PC-9 (cell line): ENCODE measurements around the gene SEC16A. TPM values are rescaled to one million over a fixed set of nuclear protein-coding genes. Genes with fewer than 3 reads are reported as not detected.

Experiments
- BruUV-seq: library from RNA; stranded (reverse); fragments of 400-500 nt; replicated peaks from 2 replicates; lab custom pipeline; 2021; lab: Mats Ljungman, UMichigan
- CTCF ChIA-PET: fragments of 300-600 bp; sonication (Branson Sonifier 250); formaldehyde crosslinking; loops from one replicate; lab custom pipeline; 2022; ENCODE audit warnings: antibody characterized with exemption; lab: Charles Lee
- POLR2A ChIA-PET: fragments of 300-600 bp; sonication (Branson Sonifier 250); formaldehyde crosslinking; loops from one replicate; lab custom pipeline; 2022; ENCODE audit warnings: antibody characterized with exemption; ENCODE audit not compliant: unreplicated experiment; lab: Charles Lee
- DNase-seq, 2 experiments: peaks; one replicate each; pipeline versions ENCODE4 v3.0.0 to v3.0.0-alpha.2; 2015 to 2022; ENCODE audit warnings: mixed read lengths in 1 of 2
- H2AFZ ChIP-seq: fragments of 200-600 bp; sonication (generic); 2 replicates; pipeline ENCODE4 v1.8.1; 2017; ENCODE audit warnings: antibody characterized with exemption
- H3F3A ChIP-seq: fragments of 200-600 bp; sonication (generic); 2 replicates; pipeline ENCODE4 v1.8.1; 2017; ENCODE audit warnings: antibody characterized with exemption, mild to moderate bottlenecking, low read depth; ENCODE audit not compliant: insufficient read depth
- H3K27ac ChIP-seq: fragments of 200-600 bp; sonication (generic); 2 replicates; pipeline ENCODE4 v1.6.1; 2016; ENCODE audit warnings: mixed run types
- H3K27me3 ChIP-seq: fragments of 200-600 bp; sonication (generic); 2 replicates; pipeline ENCODE4 v1.6.1; 2016; ENCODE audit warnings: low read depth, mixed run types; ENCODE audit not compliant: insufficient read depth
- H3K36me3 ChIP-seq: fragments of 200-600 bp; sonication (generic); 2 replicates; pipeline ENCODE4 v1.6.1; 2016; ENCODE audit warnings: low read depth, mixed run types
- H3K4me1 ChIP-seq: fragments of 200-600 bp; sonication (generic); replicated peaks from 2 replicates; pipeline ENCODE4 v1.6.1; 2016; ENCODE audit warnings: mixed run types; ENCODE audit not compliant: insufficient read depth
- H3K4me2 ChIP-seq: fragments of 200-600 bp; sonication (generic); 2 replicates; pipeline ENCODE4 v1.6.1; 2017; ENCODE audit warnings: mixed run types
- H3K4me3 ChIP-seq: fragments of 200-600 bp; sonication (generic); 2 replicates; pipeline ENCODE4 v1.6.1; 2016; ENCODE audit warnings: mixed run types
- H3K79me2 ChIP-seq: fragments of 200-600 bp; sonication (generic); 2 replicates; pipeline ENCODE4 v1.6.1; 2017; ENCODE audit warnings: low read depth, mixed run types
- H3K9me2 ChIP-seq: fragments of 200-600 bp; sonication (generic); 2 replicates; pipeline ENCODE4 v1.8.1; 2017; ENCODE audit warnings: mild to moderate bottlenecking; ENCODE audit not compliant: insufficient read depth
- H3K9me3 ChIP-seq: fragments of 200-600 bp; sonication (generic); 2 replicates; pipeline ENCODE4 v1.8.1; 2016; ENCODE audit warnings: low read depth; ENCODE audit not compliant: insufficient read depth
- H4K20me1 ChIP-seq: fragments of 200-600 bp; sonication (generic); 2 replicates; pipeline ENCODE4 v1.8.1; 2017; ENCODE audit not compliant: insufficient read depth
- CTCF ChIP-seq: fragments of 200-600 bp; sonication (generic); conservative IDR thresholded peaks from 2 replicates; pipeline ENCODE4 v1.6.1; 2017; ENCODE audit warnings: mixed run types, antibody characterized with exemption, mild to moderate bottlenecking, moderate library complexity
- EZH2 ChIP-seq: fragments of 200-600 bp; sonication (generic); IDR thresholded peaks from 2 replicates; pipeline ENCODE4 v1.8.0; 2017; ENCODE audit warnings: antibody characterized with exemption, low read depth
- intact Hi-C: fragments of 100-400 bp; cut with micrococcal nuclease; formaldehyde crosslinking; loops from one replicate; pipeline ENCODE4 v1.10.0; 2022; ENCODE audit not compliant: unreplicated experiment
- total RNA-seq: library from RNA; stranded (reverse); gene quantifications from 2 replicates; pipeline ENCODE4 v1.2.3, GENCODE V29; 2021

The SEC16A gene
- total RNA-seq, 1 experiment from 2014 or later = 81.8 TPM

GRCh38 chr9:136506425-136506824 lies 23.6 kb upstream of the SEC16A start:
- CTCF ChIA-PET = no interaction called here
- no peaks in the 10 kb centered on the region for H3K4me1 ChIP-seq

GRCh38 chr9:136505406-136506403 lies 22.9 kb upstream of the SEC16A start:
- DNase-seq = no peak
- CTCF ChIA-PET = no interaction called here
- no peaks in the 10 kb centered on the region for H3K36me3 ChIP-seq
- TF ChIP-seq CTCF = no peak
- BruUV-seq = no TSS peak
- H3K27ac ChIP-seq = no peak overlapping the region
- no peaks in the 10 kb centered on the region for H3K27me3 ChIP-seq
- H3K4me2 ChIP-seq = no peak overlapping the region
- H4K20me1 ChIP-seq = no peaks in the 10 kb centered on the region
- H3K4me1 ChIP-seq = no peaks in the 10 kb centered on the region
- no peak overlapping the region for H2AFZ ChIP-seq
- H3K9me2 ChIP-seq = no peaks in the 10 kb centered on the region
- POLR2A ChIA-PET = no interaction called here
- H3K4me3 ChIP-seq = no peak overlapping the region
- intact Hi-C loops = no loop called here
- no peaks in the 10 kb centered on the region for H3K9me3 ChIP-seq
- H3F3A ChIP-seq = no peaks in the 10 kb centered on the region
- no peaks in the 10 kb centered on the region for H3K79me2 ChIP-seq

More at GRCh38 chr9:136506425-136506824, 23.6 kb upstream of the SEC16A start:
- H2AFZ ChIP-seq = no peak overlapping the region
- no peaks in the 10 kb centered on the region for H3K9me3 ChIP-seq
- BruUV-seq = no TSS peak
- no peak for DNase-seq
- H3K27me3 ChIP-seq = no peaks in the 10 kb centered on the region
- H3K4me2 ChIP-seq = no peak overlapping the region
- H3K79me2 ChIP-seq = no peaks in the 10 kb centered on the region
- H3K36me3 ChIP-seq = no peaks in the 10 kb centered on the region
- intact Hi-C loops = no loop called here
- POLR2A ChIA-PET = no interaction called here
- no peaks in the 10 kb centered on the region for H3F3A ChIP-seq
- H3K27ac ChIP-seq = no peak overlapping the region
- no peaks in the 10 kb centered on the region for H3K9me2 ChIP-seq
- no peak for TF ChIP-seq EZH2
- no peak for TF ChIP-seq CTCF
- H4K20me1 ChIP-seq = no peaks in the 10 kb centered on the region
- no peak overlapping the region for H3K4me3 ChIP-seq

DNA sequence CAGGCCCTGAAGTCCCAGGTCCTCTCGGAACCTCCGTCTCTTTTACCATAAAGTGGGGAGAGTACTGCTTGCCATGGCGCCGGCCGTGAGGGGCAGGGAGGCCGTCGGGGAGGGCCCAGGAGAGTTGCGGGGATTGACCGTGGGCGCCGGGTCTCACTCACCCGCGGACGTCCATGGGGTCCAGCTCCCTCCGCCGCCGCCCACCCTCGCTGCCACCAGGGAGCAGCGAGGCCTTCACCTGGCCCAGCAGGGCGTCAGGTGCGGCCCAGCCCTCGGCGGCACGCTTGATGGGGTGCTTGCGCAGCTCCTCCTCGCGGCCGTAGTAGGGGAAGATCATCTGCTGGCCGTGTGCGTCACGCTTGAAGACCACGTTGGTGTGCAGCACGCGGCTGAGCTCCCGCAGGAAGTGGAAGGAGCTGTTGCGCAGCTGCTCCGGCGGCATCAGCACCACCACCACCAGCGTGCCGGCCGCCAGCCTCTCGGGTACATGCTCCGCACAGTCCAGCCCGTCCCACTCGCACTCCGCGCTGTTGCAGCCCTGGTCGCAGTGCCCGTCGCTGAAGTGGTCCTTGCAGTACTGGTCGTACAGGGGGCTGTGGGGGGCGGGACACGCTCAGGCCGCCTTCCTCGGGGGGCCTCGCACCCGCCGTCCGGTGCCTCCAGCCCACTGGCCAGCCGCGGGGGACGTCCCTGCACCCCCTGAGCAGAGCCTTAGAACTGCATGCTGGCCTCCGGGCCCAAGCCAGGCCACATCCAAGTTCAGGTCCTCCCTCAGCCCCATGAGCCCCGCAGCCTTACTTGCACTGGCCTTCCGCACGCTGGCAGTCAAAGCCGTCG lies 21.9 kb upstream of the SEC16A start:
- intact Hi-C loops = no loop called here
- BruUV-seq = no TSS peak
- Histone ChIP-seq H3K4me2 (no peak overlapping the region), H3K36me3 (no peaks in the 10 kb centered on the region), H3K9me2 (no peaks in the 10 kb centered on the region), H3K9me3 (no peaks in the 10 kb centered on the region), H4K20me1 (no peaks in the 10 kb centered on the region), H2AFZ (no peak overlapping the region), H3K79me2 (no peaks in the 10 kb centered on the region), H3F3A (no peaks in the 10 kb centered on the region), H3K27ac (no peak overlapping the region), H3K27me3 (no peaks in the 10 kb centered on the region), H3K4me1 (no peaks in the 10 kb centered on the region), H3K4me3 (no peak overlapping the region)
- CTCF ChIA-PET = no interaction called here
- TF ChIP-seq CTCF = no peak
- TF ChIP-seq EZH2 = no peak
- POLR2A ChIA-PET = interaction anchor here (0.5 kb wide), 1 partner anchor 15 kb away, joined by 4 read pairs; no protein-coding TSS in a partner anchor
- no peak for DNase-seq
